LNCaP clone FGC (cell line): ENCODE data around the gene NR2F1.

Experiments
- DNase-seq: peaks from one replicate; pipeline ENCODE4 v3.0.0-alpha.2; 2011; ENCODE audit warnings: low read depth
- H3K4me3 ChIP-seq: 2 replicates; pipeline ENCODE4 v1.5.1; 2011; ENCODE audit warnings: mild to moderate bottlenecking, low read depth, low read length, control low read depth
- TF ChIP-seq, protein P1 (sequence below): IDR thresholded peaks from 2 replicates; pipeline ENCODE4 v1.5.1; 2012; ENCODE audit warnings: mild to moderate bottlenecking; ENCODE audit not compliant: control insufficient read depth, insufficient read depth; ENCODE audit errors: extremely low read depth

The NR2F1 gene

DNA sequence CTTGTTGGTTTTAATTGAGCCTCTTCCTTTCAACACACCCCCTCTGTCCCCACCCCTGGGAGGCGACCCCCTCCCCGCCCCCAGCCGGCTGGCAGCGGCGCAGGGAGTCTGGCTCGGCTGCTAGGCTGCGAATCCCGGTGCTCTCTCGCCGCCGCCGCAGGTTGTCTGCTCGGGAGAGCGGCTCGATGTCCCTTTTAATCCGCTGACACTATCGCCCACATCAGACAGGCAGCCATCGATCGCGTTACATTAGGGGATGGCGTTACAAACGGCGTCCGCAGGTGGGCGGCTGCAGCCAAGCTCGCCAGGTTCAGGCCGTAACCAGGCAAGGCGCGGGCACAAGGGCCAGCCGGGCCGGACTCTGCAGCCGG lies 3.3 kb upstream of the NR2F1 start:
- TF ChIP-seq, protein P1, sequence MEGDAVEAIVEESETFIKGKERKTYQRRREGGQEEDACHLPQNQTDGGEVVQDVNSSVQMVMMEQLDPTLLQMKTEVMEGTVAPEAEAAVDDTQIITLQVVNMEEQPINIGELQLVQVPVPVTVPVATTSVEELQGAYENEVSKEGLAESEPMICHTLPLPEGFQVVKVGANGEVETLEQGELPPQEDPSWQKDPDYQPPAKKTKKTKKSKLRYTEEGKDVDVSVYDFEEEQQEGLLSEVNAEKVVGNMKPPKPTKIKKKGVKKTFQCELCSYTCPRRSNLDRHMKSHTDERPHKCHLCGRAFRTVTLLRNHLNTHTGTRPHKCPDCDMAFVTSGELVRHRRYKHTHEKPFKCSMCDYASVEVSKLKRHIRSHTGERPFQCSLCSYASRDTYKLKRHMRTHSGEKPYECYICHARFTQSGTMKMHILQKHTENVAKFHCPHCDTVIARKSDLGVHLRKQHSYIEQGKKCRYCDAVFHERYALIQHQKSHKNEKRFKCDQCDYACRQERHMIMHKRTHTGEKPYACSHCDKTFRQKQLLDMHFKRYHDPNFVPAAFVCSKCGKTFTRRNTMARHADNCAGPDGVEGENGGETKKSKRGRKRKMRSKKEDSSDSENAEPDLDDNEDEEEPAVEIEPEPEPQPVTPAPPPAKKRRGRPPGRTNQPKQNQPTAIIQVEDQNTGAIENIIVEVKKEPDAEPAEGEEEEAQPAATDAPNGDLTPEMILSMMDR: no peak
- no peak overlapping the region for H3K4me3 ChIP-seq
- DNase-seq: no peak

- TF ChIP-seq, protein P1: no peak
- DNase-seq: no peak
These were observed 2.7 kb upstream of the NR2F1 start for GRCh38 chr5:93580063-93580926.

GRCh38 chr5:93580927-93581445 lies 2.0 kb upstream of the NR2F1 start, which contains the start of gene NR2F1-AS1:
Gene NR2F1-AS1, minus strand, starts transcription at chr5:93581219.
- TF ChIP-seq, protein P1: no peak
- H3K4me3 ChIP-seq: peak within 1 kb of the TSS; percentile 42
- no peak for DNase-seq

More at GRCh38 chr5:93580063-93580926, 2.7 kb upstream of the NR2F1 start:
- H3K4me3 ChIP-seq: peak overlapping the region; percentile 42

DNA sequence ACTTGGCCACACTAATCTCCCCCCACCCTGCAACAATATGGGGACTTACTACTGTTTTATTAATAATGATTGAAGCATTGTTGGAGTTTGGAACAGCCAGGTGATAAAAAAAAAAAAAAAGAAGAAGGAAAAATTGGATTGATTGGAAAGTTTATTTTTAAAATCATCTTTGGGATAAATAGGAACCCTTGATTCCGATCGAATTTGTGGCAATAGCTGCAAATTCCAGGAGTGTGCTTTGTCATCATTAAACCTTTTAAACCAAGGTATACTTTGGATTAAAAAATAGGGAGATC lies 907 bp upstream of the NR2F1 start:
- DNase-seq: no peak
- TF ChIP-seq, protein P1: no peak
- H3K4me3 ChIP-seq: peak overlapping the region; percentile 42; the same call in 1 of the 2 replicates

DNA sequence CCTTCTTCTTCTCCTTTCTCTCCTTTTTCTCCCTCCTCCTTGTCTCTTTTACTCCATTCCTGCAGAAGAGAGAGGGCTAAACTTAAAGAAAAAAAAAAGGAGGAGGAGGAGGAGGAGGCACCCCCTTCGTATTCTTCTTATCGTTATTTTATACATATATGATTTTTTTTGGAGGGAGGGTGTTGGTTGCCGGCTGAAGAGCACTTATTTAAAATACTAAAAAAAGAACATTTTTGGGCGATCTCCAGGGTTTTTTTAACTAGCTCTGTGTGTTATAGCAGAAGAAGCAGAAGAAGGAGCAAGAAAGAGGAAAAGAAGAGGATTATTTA lies 381 bp downstream of the NR2F1 start:
- TF ChIP-seq, protein P1: no peak
- H3K4me3 ChIP-seq: peak overlapping the region; percentile 41
- no peak for DNase-seq

DNA sequence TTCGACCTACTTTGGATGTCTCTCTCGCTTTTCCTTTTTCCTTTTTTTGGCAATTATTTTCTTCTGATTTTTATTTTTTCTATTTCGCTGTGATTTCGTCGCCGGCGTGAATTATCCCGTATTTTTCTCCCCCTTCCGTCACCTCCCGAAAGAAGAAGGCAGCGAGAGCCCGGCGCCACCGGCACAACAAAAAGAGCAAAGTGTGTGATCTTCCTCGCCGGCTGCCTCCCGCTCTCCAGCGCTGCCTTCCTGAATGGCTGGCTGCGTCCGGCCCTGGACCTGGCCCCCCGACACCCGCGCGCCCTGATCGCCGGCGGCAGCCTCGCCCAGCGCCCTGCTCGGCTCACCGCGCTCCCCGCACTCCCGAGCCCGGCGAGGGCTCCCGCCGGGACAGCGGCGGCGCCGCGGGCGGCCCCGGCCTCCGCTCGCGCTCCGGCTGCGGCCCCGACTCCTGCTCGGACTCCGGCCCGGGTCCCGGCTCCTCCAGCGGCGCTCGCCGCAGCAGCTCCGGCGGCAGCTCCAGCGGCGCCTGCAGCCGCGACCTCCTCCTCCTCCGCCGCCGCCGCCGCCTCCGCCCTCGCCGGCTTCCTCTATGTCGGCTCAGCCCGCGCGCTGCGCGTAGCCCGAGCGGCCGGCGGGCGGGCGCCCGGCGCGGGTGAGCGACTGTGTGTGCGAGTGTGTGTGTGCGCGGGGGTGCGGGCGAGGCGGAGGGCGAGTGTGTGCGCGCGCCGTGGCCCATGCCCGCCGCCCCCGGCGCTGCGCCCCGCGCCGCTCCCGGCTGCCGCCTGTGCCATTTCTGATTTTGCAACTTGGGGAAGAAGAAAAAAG lies 960 bp downstream of the NR2F1 start:
- no peak for DNase-seq
- peak overlapping the region; percentile 41 for H3K4me3 ChIP-seq
- TF ChIP-seq, protein P1: no peak
